Measurements from ENCODE around the gene RAP1GAP.

Gene RAP1GAP

DNA sequence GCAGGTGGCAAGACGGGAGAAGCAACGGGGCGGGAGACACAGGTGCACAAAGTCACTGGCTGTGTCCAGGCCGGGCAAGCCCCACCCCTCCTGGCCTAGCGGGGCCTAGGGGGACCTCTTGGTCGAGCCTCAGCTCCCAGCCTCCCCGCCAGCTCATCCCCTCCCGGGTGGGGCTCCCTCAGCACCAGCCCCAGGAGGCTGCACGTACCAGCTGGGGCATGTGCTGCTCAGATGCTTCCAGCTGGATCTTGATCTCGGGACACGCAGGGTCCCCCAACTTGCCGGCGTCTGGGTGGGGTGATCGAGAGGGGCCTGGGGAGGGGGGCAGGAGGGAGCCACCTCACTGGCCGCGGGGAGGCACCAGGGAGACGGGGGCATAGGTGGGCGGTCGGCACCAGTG is 71.4 kb downstream of the RAP1GAP start:
- H3K9me3 Mint-ChIP-seq: no peaks in the 10 kb centered on the region

DNA sequence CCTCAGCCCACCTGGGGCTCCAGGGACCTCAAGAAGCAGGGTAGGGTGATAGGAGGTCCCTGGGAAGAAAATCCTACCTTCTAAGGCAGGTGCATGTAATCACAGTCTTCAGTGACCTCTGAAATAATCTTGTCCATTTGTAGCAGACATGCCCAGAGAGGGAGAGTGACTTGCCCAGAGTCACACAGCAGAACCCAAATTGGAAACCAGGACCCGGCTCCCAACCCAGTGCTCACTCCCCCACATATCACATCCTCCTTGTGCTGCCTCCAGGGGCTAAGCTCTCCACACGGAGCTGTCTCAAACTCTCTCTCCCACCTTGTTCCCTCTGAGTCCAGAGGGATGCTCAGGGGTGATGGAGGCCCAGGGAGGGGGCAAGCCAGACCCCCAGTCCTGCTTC is 72.5 kb downstream of the RAP1GAP start:
- Mint-ChIP-seq H3K4me1 (ENCODE audit: low read depth) (no peaks in the 10 kb centered on the region), H3K9me3 (no peaks in the 10 kb centered on the region), H3K4me3 (no peak overlapping the region), H3K36me3 (ENCODE audit: low read depth) (no peaks in the 10 kb centered on the region), H3K27ac (no peak overlapping the region), H3K27me3 (ENCODE audit: low read depth) (no peaks in the 10 kb centered on the region)

More for the DNA sequence above, 71.4 kb downstream of the RAP1GAP start:
- Mint-ChIP-seq H3K27me3 (ENCODE audit: low read depth) (no peaks in the 10 kb centered on the region), H3K4me3 (no peak overlapping the region), H3K36me3 (ENCODE audit: low read depth) (no peaks in the 10 kb centered on the region), H3K4me1 (ENCODE audit: low read depth) (no peaks in the 10 kb centered on the region), H3K27ac (no peak overlapping the region)

DNA sequence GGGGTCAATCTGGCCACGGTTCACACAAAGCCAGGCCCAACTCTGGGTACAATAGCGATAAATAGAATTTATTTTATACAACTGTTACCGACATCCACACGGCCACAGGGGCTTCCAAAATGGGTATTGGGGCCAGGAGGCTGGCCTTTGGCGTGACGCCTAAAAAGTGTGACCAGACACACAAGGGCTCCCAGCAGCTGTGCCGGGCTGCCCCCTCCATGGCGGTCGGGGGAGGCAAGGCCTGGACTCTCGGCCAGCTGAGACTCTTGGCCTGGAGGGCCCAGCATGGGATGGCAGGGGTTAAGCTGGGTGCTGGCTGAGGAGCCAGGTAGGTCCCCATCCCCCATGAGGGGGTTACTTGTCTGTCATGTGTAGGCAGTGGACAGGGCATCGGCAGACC is 73.0 kb downstream of the RAP1GAP start:
- H3K9me3 Mint-ChIP-seq: no peaks in the 10 kb centered on the region
- H3K27ac Mint-ChIP-seq: no peak overlapping the region
- H3K4me3 Mint-ChIP-seq: no peak overlapping the region
- H3K4me1 Mint-ChIP-seq (ENCODE audit: low read depth): no peaks in the 10 kb centered on the region
- H3K27me3 Mint-ChIP-seq (ENCODE audit: low read depth): no peaks in the 10 kb centered on the region
- no peaks in the 10 kb centered on the region for H3K36me3 Mint-ChIP-seq (ENCODE audit: low read depth)

DNA sequence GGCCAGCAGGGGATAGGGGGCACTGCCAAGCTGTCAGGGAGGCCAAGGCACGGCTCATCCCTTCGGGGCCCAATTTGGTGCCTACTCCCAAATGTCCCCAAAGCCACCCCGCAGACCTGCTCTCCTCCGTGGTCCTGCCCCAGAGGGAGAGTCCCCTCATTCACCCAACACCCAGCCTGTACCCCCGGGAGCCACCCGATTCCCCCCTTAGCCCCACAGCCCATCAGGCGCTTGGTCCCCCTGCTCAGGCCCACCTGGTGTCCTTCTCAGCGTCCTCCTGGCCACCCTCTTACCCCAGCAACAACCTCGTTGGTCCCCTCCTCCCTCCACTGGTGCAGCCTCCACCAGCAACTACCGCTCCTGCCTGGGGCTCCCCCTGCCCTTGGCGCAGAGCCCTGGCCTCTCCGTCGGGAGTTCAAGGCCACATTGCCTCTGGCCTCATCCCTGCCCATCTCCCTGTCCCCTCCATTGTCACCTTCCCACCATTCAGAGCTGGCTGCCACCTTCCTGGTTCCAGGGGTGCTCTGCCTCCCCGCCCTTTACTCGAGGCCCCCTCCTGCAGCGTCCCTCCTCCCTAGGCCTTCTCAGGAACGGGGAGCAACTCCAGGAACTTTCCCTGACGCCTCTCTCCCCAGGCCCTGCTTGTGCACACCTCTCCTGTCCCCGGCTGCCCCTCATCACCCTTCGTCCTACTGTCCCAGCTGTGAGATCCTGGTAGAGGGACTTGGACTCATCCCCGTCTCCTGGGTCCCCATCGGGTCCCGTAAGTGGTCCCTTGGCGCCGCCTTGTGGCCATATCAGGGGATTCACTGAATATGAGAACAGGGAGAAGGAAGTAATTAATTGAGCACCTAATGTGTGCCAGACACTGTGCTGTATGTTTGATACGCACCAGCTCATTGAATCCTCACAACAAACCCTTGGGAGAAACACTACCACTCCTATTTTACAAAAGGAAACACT is 73.9 kb downstream of the RAP1GAP start:
- no peaks in the 10 kb centered on the region for H3K36me3 Mint-ChIP-seq (ENCODE audit: low read depth)
- no peaks in the 10 kb centered on the region for H3K4me1 Mint-ChIP-seq (ENCODE audit: low read depth)
- no peaks in the 10 kb centered on the region for H3K9me3 Mint-ChIP-seq
- H3K27me3 Mint-ChIP-seq (ENCODE audit: low read depth): no peaks in the 10 kb centered on the region
- H3K27ac Mint-ChIP-seq: no peak overlapping the region
- no peak overlapping the region for H3K4me3 Mint-ChIP-seq

DNA sequence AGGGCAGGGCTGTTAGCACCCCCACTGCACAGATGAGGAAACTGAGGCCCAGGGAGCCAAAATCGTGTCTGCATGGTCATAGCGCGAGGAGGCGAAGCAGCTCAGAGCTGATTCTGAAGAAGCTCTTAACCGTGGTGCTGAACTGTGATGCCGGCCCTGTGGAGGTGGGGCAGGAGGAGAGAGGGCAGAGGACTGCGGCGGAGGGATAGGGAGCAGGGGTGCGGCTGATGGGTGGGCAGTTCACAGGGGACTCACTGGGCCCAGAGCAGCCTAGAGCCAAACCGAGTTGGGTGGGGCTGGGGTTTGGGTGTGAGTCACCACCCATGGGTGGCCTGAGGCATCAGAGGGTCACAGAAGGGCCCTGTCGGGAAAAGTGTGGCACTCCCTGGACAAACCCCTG is 74.7 kb downstream of the RAP1GAP start:
- Mint-ChIP-seq H3K27me3 (ENCODE audit: low read depth) (no peaks in the 10 kb centered on the region), H3K27ac (no peak overlapping the region), H3K9me3 (no peaks in the 10 kb centered on the region), H3K4me1 (ENCODE audit: low read depth) (no peaks in the 10 kb centered on the region), H3K4me3 (no peak overlapping the region), H3K36me3 (ENCODE audit: low read depth) (no peaks in the 10 kb centered on the region)

DNA sequence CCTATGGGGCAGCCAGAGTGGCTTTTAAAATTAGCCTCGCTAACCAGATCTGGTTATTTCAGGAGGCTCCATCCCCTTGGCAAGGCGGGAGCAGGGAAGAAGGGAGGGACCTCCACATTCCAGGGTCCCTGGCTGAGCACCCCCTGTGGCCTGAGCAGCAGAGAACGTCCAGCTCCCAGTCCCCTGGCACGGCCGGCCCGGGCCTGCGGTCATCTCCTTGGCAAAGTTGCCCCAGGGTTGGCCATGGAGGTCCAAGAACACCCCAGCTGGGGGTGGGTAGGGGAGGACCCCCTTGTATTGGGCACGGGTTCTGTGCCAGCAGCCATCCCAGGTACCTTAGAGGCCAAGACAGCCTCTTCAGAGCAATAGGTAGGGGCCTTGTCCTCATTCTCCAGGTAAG is 75.9 kb downstream of the RAP1GAP start:
- H3K27me3 Mint-ChIP-seq (ENCODE audit: low read depth): peaks cover 6% of the 10 kb centered on the region
- H3K27ac Mint-ChIP-seq: no peak overlapping the region
- no peak overlapping the region for H3K4me3 Mint-ChIP-seq
- no peaks in the 10 kb centered on the region for H3K36me3 Mint-ChIP-seq (ENCODE audit: low read depth)
- no peaks in the 10 kb centered on the region for H3K9me3 Mint-ChIP-seq
- H3K4me1 Mint-ChIP-seq (ENCODE audit: low read depth): no peaks in the 10 kb centered on the region

DNA sequence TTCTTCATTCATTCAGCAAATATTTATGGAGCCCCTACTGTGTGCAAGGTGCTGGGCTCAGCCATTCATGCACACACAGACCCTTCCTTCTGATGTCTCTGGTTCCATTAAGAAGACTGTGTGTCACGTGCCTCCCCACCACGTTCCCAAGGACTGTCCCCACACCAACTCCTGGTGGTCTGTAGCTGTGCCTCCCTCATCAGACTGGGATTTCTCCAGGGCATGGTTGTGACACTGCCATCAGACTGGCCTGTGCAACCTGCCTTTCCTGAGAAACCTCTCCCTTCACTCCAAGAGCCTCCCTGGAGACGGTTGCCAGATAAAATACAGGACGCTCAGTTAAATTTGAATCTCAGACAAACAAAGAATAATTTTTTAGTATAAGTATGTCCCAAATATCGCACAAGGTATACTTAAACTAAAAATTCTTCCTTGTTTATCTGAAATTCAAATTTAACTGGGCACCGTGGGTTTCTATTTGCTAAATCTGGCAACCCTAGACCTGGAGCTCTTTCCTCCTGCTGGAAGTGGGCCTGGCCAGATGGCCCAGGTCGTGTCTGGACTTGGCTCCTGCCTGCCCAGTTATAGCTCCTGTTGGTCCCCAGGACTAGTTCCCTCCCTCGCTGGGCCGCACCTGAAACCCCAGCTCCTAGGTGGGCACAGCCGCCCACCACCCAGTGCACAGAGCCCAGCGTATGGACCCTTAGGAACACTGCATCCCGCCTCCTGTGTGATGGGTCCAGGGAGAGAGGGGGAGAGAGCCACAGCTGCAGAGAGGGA is 76.9 kb downstream of the RAP1GAP start:
- H3K27me3 Mint-ChIP-seq (ENCODE audit: low read depth): peaks cover 6% of the 10 kb centered on the region
- H3K27ac Mint-ChIP-seq: no peak overlapping the region
- H3K4me1 Mint-ChIP-seq (ENCODE audit: low read depth): no peaks in the 10 kb centered on the region
- H3K9me3 Mint-ChIP-seq: no peaks in the 10 kb centered on the region
- no peak overlapping the region for H3K4me3 Mint-ChIP-seq
- no peaks in the 10 kb centered on the region for H3K36me3 Mint-ChIP-seq (ENCODE audit: low read depth)

DNA sequence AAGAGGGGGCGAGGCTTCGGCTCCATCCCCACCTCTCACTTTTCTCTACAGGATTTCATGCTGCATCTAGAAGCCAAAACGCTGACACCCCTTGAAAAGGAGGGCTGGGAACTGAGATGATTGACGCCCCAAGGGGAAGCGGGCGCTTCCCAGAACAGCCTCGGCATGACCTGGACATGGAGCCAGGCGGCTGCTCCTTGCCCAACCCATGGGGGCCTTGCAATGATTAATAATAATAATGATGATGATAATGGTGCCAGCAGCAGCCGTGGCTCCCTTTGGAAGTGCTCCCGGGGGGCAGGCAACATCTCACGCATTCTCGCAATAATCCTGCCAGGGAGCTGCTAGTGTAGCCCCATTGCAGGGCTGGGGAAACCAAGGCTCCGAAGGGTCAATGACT is 78.2 kb downstream of the RAP1GAP start:
- Mint-ChIP-seq H3K4me1 (ENCODE audit: low read depth) (no peaks in the 10 kb centered on the region), H3K27ac (no peak overlapping the region), H3K36me3 (ENCODE audit: low read depth) (no peaks in the 10 kb centered on the region), H3K27me3 (ENCODE audit: low read depth) (peaks cover 6% of the 10 kb centered on the region), H3K9me3 (no peaks in the 10 kb centered on the region), H3K4me3 (no peak overlapping the region)

DNA sequence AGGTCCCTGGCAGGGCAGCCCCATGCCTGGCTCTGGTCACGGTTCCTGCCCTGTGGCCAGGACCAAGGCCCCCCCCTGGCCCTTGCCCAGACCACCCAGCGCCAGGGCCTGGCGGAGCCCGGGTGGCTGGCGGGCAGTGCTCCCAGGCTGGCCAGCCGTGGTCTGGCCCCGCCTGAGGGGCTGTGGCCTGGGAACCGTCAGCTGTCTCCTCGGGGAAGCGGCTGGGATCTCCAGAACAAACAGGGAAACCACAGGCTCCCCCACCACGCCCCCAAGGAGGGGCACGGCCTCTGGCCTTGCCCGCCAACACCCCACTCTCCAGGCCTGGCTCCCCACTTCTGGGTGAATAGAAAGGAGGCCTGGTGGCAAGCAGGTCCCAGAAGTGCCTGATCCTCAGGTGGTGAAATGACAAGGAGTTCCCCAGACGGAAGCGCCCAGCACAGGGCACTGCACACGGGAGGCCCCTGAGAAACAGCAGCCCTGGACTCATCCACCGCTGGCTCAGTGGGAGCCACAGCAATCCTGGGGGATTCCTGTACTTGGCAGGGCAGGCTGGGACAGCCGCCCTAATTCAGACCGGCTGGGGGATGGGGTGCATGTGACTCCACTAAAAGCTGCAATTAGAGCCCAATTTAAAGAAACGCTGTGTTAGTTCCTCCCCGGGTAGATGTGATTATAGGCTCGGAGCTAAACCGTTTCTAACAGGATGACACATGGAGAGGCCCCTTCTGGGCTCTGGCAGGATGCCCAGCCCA is 78.9 kb downstream of the RAP1GAP start:
- no peak overlapping the region for H3K4me3 Mint-ChIP-seq
- H3K36me3 Mint-ChIP-seq (ENCODE audit: low read depth): no peaks in the 10 kb centered on the region
- peaks cover 6% of the 10 kb centered on the region for H3K27me3 Mint-ChIP-seq (ENCODE audit: low read depth)
- no peak overlapping the region for H3K27ac Mint-ChIP-seq
- H3K9me3 Mint-ChIP-seq: no peaks in the 10 kb centered on the region
- H3K4me1 Mint-ChIP-seq (ENCODE audit: low read depth): no peaks in the 10 kb centered on the region

DNA sequence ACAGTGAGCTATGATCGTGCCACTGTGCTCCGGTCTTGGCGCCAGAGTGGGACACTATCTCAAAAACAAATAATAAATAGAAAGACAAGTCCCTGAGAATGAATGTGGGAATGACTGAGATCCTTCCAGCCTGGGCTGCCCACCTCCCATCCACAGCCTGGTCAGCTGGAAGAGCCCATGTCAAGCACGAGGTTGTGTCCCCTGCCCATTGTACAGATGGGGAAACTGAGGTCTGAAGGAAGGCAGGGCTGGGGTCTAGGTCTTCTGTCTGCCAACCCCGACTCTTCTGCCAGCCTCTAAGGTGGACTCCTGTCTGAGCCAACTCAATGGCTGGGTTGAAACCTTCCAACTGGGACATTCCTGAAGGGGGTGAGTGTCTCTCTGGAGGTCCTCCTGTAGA is 79.5 kb downstream of the RAP1GAP start:
- Mint-ChIP-seq H3K9me3 (no peaks in the 10 kb centered on the region), H3K27ac (no peak overlapping the region), H3K27me3 (ENCODE audit: low read depth) (peaks cover 6% of the 10 kb centered on the region), H3K36me3 (ENCODE audit: low read depth) (no peaks in the 10 kb centered on the region), H3K4me1 (ENCODE audit: low read depth) (no peaks in the 10 kb centered on the region), H3K4me3 (no peak overlapping the region)

DNA sequence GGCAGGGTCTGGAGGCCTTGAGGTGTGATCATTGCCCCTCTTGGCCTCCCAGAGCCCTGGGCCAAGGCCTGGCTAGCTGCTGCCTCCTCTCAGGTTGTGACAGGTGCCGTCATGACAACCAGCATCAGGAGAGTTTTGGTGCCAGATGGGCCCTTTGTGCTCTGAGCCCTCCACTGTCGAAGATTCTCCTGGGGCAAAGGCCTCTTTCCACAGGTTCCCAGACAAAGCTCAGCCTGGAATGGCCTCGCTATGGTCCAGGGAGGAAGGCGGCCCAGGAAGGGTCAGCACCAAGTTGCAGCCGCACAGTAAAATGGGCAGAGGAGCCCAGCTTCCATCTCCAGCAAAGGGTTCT is 81.6 kb downstream of the RAP1GAP start:
- Mint-ChIP-seq H3K36me3 (ENCODE audit: low read depth) (no peaks in the 10 kb centered on the region), H3K27ac (no peak overlapping the region), H3K4me1 (ENCODE audit: low read depth) (no peaks in the 10 kb centered on the region), H3K9me3 (no peaks in the 10 kb centered on the region), H3K4me3 (no peak overlapping the region), H3K27me3 (ENCODE audit: low read depth) (peaks cover 9% of the 10 kb centered on the region)

DNA sequence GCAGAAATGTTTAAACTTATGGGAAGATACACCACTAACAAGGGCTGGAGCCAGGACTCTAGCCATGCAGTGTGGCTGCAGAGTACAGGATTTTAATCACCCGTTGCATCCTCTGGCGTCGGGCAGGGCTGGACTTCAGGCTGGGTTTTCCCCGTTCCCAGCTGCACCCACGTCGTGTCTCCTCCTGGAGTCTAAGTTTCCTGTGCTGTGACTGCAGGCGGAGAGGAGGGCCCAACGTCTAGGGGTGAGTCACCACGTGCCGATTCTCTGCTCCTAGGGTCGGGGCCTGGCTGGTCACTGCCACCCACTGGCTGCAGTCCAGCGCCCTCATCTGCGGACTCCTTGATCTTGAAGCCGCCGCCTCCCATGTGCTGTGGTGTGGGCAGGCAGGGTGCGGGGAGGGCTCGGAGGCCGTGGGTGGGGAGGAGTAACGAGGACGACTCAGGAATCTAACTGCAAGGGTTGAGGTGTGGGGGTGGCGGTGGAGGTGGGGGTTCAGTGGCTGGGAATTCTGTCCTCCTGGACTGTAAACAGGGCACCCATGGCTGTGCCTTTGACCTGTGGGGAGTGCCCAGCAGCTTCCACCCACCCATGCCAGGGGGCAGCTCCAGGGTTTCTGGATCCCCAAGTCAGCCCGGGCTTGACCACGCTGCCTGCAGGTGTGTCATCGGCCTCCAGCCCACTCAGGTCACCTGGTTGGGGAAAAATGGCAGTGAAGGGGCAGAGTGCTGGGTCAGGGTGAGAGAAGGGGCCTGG is 82.1 kb downstream of the RAP1GAP start:
- Mint-ChIP-seq H3K27ac (no peak overlapping the region), H3K9me3 (no peaks in the 10 kb centered on the region), H3K4me1 (ENCODE audit: low read depth) (no peaks in the 10 kb centered on the region), H3K27me3 (ENCODE audit: low read depth) (peaks cover 9% of the 10 kb centered on the region), H3K36me3 (ENCODE audit: low read depth) (no peaks in the 10 kb centered on the region), H3K4me3 (no peak overlapping the region)

DNA sequence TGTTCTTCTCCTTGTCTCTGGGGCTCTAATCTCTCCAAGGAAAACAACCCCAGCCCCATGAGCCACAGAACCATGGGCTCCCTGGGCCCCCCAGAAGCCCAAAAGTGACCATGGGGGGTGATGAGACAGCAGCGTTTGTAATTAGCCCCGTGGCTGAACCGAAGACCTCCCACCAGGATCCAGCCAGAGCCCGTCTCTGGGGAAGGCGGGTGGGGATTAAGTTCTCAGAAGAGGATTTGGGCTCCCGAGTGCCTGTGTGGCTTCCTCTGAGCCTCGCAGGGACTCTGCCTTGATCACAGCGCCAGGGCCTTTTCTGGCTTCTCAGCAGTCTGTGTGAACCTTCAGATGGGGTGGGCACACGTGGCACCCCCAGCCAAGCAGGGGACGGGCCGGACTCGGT is 82.9 kb downstream of the RAP1GAP start:
- Mint-ChIP-seq H3K27ac (no peak overlapping the region), H3K36me3 (ENCODE audit: low read depth) (no peaks in the 10 kb centered on the region), H3K27me3 (ENCODE audit: low read depth) (peaks cover 9% of the 10 kb centered on the region), H3K4me3 (no peak overlapping the region), H3K4me1 (ENCODE audit: low read depth) (no peaks in the 10 kb centered on the region), H3K9me3 (no peaks in the 10 kb centered on the region)

DNA sequence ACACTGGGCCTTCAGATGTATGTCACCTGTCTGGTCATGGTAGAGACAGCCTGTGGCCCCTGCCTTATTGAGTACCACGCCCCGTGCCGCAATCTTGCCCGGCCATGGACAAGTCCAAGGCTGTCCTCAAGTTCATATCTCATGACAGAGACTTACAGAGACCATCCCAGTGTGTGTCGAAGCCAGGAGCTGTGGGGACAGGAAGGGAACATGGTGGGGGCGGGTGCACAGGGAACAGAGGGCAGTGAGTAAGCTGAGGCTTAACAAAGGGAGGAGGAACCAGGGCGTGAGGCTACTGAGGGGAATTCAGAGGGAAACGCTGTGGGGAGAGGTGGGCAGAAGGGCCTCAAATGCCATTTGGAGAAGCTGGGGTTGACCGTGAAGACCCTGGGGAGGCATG is 84.1 kb downstream of the RAP1GAP start:
- Mint-ChIP-seq H3K9me3 (no peaks in the 10 kb centered on the region), H3K27me3 (ENCODE audit: low read depth) (peaks cover 9% of the 10 kb centered on the region), H3K36me3 (ENCODE audit: low read depth) (no peaks in the 10 kb centered on the region), H3K4me1 (ENCODE audit: low read depth) (no peaks in the 10 kb centered on the region), H3K27ac (no peak overlapping the region), H3K4me3 (no peak overlapping the region)

All from T-helper 1 cell treated with Interleukin-12 subunit alpha and Interleukin-12 subunit beta and Interleukin-4 antibody, amounts not matched to agents 30 μg/mL and 1 μg/mL, for 36 hours (primary cell).